Activated CD8-positive, alpha-beta T cell treated with anti-CD3 and anti-CD28 coated beads for 36 hours (primary cell): ENCODE measurements around the gene SH3BP4. TPM values are rescaled to one million over a fixed set of nuclear protein-coding genes. Genes with fewer than 3 reads are reported as not detected.

Experiments used
- ATAC-seq: fragments of 200-7000 bp; cut with Tn5 transposase; one replicate; pipeline ENCODE4 v1.10.0; 2021; ENCODE audit warnings: mild to moderate bottlenecking, moderate library complexity
- CTCF ChIA-PET: fragments of 350-600 bp; sonication (Branson Sonifier 250); formaldehyde crosslinking; loops from one replicate; lab custom pipeline; 2021; ENCODE audit warnings: antibody characterized with exemption; lab: Charles Lee
- POLR2A ChIA-PET: fragments of 350-600 bp; sonication (Branson Sonifier 250); formaldehyde crosslinking; loops from one replicate; lab custom pipeline; 2021; ENCODE audit warnings: antibody characterized with exemption; lab: Charles Lee
- DNase-seq: peaks from one replicate; pipeline ENCODE4 v3.0.0-alpha.2; 2020
- H3K27ac Mint-ChIP-seq: one replicate; pipeline ENCODE4 v1.8.0; 2021; ENCODE audit warnings: mild to moderate bottlenecking, mixed read lengths
- H3K27me3 Mint-ChIP-seq: one replicate; pipeline ENCODE4 v1.8.0; 2021; ENCODE audit warnings: mixed read lengths
- H3K36me3 Mint-ChIP-seq: one replicate; pipeline ENCODE4 v1.8.0; 2021; ENCODE audit warnings: low read depth, mixed read lengths
- H3K4me1 Mint-ChIP-seq: one replicate; pipeline ENCODE4 v1.8.0; 2021; ENCODE audit warnings: low read depth, mixed read lengths
- H3K4me3 Mint-ChIP-seq: one replicate; pipeline ENCODE4 v1.8.0; 2021; ENCODE audit warnings: mild to moderate bottlenecking, moderate library complexity, mixed read lengths
- H3K9me3 Mint-ChIP-seq: one replicate; pipeline ENCODE4 v1.8.0; 2021; ENCODE audit warnings: mixed read lengths
- CTCF ChIP-seq: fragments of 200-600 bp; IDR thresholded peaks from one replicate; pipeline ENCODE4 v1.8.0; 2022; ENCODE audit warnings: antibody characterized with exemption, mild to moderate bottlenecking
- intact Hi-C: fragments of 100-400 bp; cut with micrococcal nuclease; formaldehyde crosslinking; loops from one replicate; pipeline ENCODE4 v1.10.0; 2022
- total RNA-seq, 2 experiments: library from RNA; stranded (reverse); gene quantifications; one replicate each; pipeline ENCODE4 v1.2.3, GENCODE V29; 2021

Gene SH3BP4
- total RNA-seq, 2 experiments from 2014 or later = 0.14 to 0.54 TPM

- Mint-ChIP-seq H3K36me3 (no peaks in the 10 kb centered on the region), H3K27me3 (no peaks in the 10 kb centered on the region), H3K9me3 (no peaks in the 10 kb centered on the region), H3K27ac (no peak overlapping the region), H3K4me1 (no peaks in the 10 kb centered on the region), H3K4me3 (no peak overlapping the region)
- ChIA-PET POLR2A (interaction anchor here (0.6 to 1.1 kb wide), 2 partner anchors 16 kb away, joined by 3 read pairs; no protein-coding TSS in a partner anchor), CTCF (no interaction called here)
- TF ChIP-seq CTCF = no peak
- DNase-seq = no peak
- no peak for ATAC-seq
- intact Hi-C loops = no loop called here
These were observed 73.3 kb downstream of the SH3BP4 start for GRCh38 chr2:235024931-235025773.

GRCh38 chr2:235025800-235026536 lies 74.2 kb downstream of the SH3BP4 start:
- Mint-ChIP-seq H3K27ac (no peak overlapping the region), H3K27me3 (no peaks in the 10 kb centered on the region), H3K4me1 (no peaks in the 10 kb centered on the region), H3K4me3 (no peak overlapping the region), H3K36me3 (no peaks in the 10 kb centered on the region), H3K9me3 (no peaks in the 10 kb centered on the region)
- intact Hi-C loops = no loop called here
- ATAC-seq = no peak
- ChIA-PET POLR2A (no interaction called here), CTCF (no interaction called here)
- no peak for TF ChIP-seq CTCF
- no peak for DNase-seq

- intact Hi-C loops = no loop called here
- Mint-ChIP-seq H3K4me1 (no peaks in the 10 kb centered on the region), H3K36me3 (no peaks in the 10 kb centered on the region), H3K9me3 (no peaks in the 10 kb centered on the region), H3K27ac (no peak overlapping the region), H3K4me3 (no peak overlapping the region), H3K27me3 (no peaks in the 10 kb centered on the region)
- POLR2A ChIA-PET = no interaction called here
- TF ChIP-seq CTCF = no peak
- CTCF ChIA-PET = no interaction called here
- ATAC-seq (no peak), DNase-seq (no peak)
These were observed 75.1 kb downstream of the SH3BP4 start for GRCh38 chr2:235026649-235027557.

- H3K36me3 Mint-ChIP-seq = no peaks in the 10 kb centered on the region
- ChIA-PET POLR2A (no interaction called here), CTCF (no interaction called here)
- no peaks in the 10 kb centered on the region for H3K27me3 Mint-ChIP-seq
- no peak overlapping the region for H3K4me3 Mint-ChIP-seq
- H3K4me1 Mint-ChIP-seq = no peaks in the 10 kb centered on the region
- ATAC-seq (no peak), DNase-seq (no peak)
- TF ChIP-seq CTCF = no peak
- H3K27ac Mint-ChIP-seq = no peak overlapping the region
- intact Hi-C loops = no loop called here
- H3K9me3 Mint-ChIP-seq = no peaks in the 10 kb centered on the region
These were observed 75.9 kb downstream of the SH3BP4 start for GRCh38 chr2:235027558-235028214.
